ENCODE results near the gene STON2.

STON2 gene

GRCh38 chr14:81385886-81386285 lies 14.2 kb downstream of the STON2 start:
- Histone ChIP-seq H3K27me3 (ENCODE audit: low read length) (no peaks in the 10 kb centered on the region), H3K4me3 (ENCODE audit: insufficient read depth, low read length, poor library complexity, severe bottlenecking) (no peak overlapping the region), H3K9me2 (replicated peaks; ENCODE audit: insufficient read depth, low read length) (no peaks in the 10 kb centered on the region), H3K4me2 (ENCODE audit: low read depth, low read length, poor library complexity, severe bottlenecking) (no peak overlapping the region), H4K20me1 (ENCODE audit: low read depth, low read length) (no peaks in the 10 kb centered on the region), H3K27ac (ENCODE audit: low read depth, low read length) (no peak overlapping the region), H2AFZ (ENCODE audit: low read depth, low read length, severe bottlenecking) (no peak overlapping the region), H3K79me2 (ENCODE audit: insufficient read depth, low read length) (no peaks in the 10 kb centered on the region), H3F3A (ENCODE audit: insufficient read depth) (no peaks in the 10 kb centered on the region), H3K9ac (ENCODE audit: low read length) (no peak overlapping the region), H3K9me3 (ENCODE audit: insufficient read depth, low read length) (no peaks in the 10 kb centered on the region), H3K36me3 (ENCODE audit: low read length) (no peaks in the 10 kb centered on the region)
- TF ChIP-seq CTCF (IDR thresholded peaks at IDR 0.05; ENCODE audit: insufficient read depth, low read length, poor library complexity, severe bottlenecking) (no peak), EZH2phosphoT487 (conservative IDR thresholded peaks at IDR 0.05; ENCODE audit: low read length) (no peak)

- no peaks in the 10 kb centered on the region for H3K36me3 ChIP-seq (ENCODE audit: low read length)
- no peak overlapping the region for H2AFZ ChIP-seq (ENCODE audit: low read depth, low read length, severe bottlenecking)
- TF ChIP-seq EZH2phosphoT487 (conservative IDR thresholded peaks at IDR 0.05; ENCODE audit: low read length) = no peak
- no peak for TF ChIP-seq CTCF (IDR thresholded peaks at IDR 0.05; ENCODE audit: insufficient read depth, low read length, poor library complexity, severe bottlenecking)
- no peak overlapping the region for H3K4me2 ChIP-seq (ENCODE audit: low read depth, low read length, poor library complexity, severe bottlenecking)
- no peaks in the 10 kb centered on the region for H4K20me1 ChIP-seq (ENCODE audit: low read depth, low read length)
- H3K4me3 ChIP-seq (ENCODE audit: insufficient read depth, low read length, poor library complexity, severe bottlenecking) = no peak overlapping the region
- no peaks in the 10 kb centered on the region for H3F3A ChIP-seq (ENCODE audit: insufficient read depth)
- H3K27me3 ChIP-seq (ENCODE audit: low read length) = no peaks in the 10 kb centered on the region
- no peaks in the 10 kb centered on the region for H3K79me2 ChIP-seq (ENCODE audit: insufficient read depth, low read length)
- no peak overlapping the region for H3K9ac ChIP-seq (ENCODE audit: low read length)
- H3K9me2 ChIP-seq (replicated peaks; ENCODE audit: insufficient read depth, low read length) = no peaks in the 10 kb centered on the region
- no peaks in the 10 kb centered on the region for H3K9me3 ChIP-seq (ENCODE audit: insufficient read depth, low read length)
- H3K27ac ChIP-seq (ENCODE audit: low read depth, low read length) = no peak overlapping the region
Observed at GRCh38 chr14:81385419-81385818, 14.7 kb downstream of the STON2 start.

- no peak overlapping the region for H3K27ac ChIP-seq (ENCODE audit: low read depth, low read length)
Observed at GRCh38 chr14:81384900-81385299, 15.2 kb downstream of the STON2 start.

More at GRCh38 chr14:81384900-81385299, 15.2 kb downstream of the STON2 start:
- Histone ChIP-seq H4K20me1 (ENCODE audit: low read depth, low read length) (no peaks in the 10 kb centered on the region), H3K9me3 (ENCODE audit: insufficient read depth, low read length) (no peaks in the 10 kb centered on the region), H3K27me3 (ENCODE audit: low read length) (no peaks in the 10 kb centered on the region), H3K4me3 (ENCODE audit: insufficient read depth, low read length, poor library complexity, severe bottlenecking) (no peak overlapping the region), H3F3A (ENCODE audit: insufficient read depth) (no peaks in the 10 kb centered on the region), H3K79me2 (ENCODE audit: insufficient read depth, low read length) (no peaks in the 10 kb centered on the region), H3K9me2 (replicated peaks; ENCODE audit: insufficient read depth, low read length) (no peaks in the 10 kb centered on the region), H2AFZ (ENCODE audit: low read depth, low read length, severe bottlenecking) (no peak overlapping the region), H3K4me2 (ENCODE audit: low read depth, low read length, poor library complexity, severe bottlenecking) (no peak overlapping the region), H3K36me3 (ENCODE audit: low read length) (no peaks in the 10 kb centered on the region), H3K9ac (ENCODE audit: low read length) (no peak overlapping the region)
- no peak for TF ChIP-seq CTCF (IDR thresholded peaks at IDR 0.05; ENCODE audit: insufficient read depth, low read length, poor library complexity, severe bottlenecking)
